HEK293T (cell line): ENCODE measurements around the gene GUK1.

Experiments
- CTCF ChIA-PET: fragments of 350-600 bp; formaldehyde crosslinking; extraction: SDS; loops from one replicate; lab custom pipeline; 2021; ENCODE audit warnings: antibody characterized with exemption, inconsistent platforms; lab: Yijun Ruan, JAX
- POLR2A ChIA-PET: fragments of 350-600 bp; formaldehyde crosslinking; extraction: SDS; loops from one replicate; lab custom pipeline; 2020; ENCODE audit warnings: antibody characterized with exemption, inconsistent platforms; lab: Yijun Ruan, JAX
- DNase-seq: peaks from one replicate; pipeline ENCODE4 v3.0.0; 2012; ENCODE audit warnings: mixed read lengths; ENCODE audit errors: extremely low spot score
- ARNT ChIP-seq: fragments of 450-650 bp; IDR thresholded peaks from 2 replicates; pipeline ENCODE4 v1.6.1; 2017; ENCODE audit warnings: mild to moderate bottlenecking
- BHLHE40 ChIP-seq: fragments of 450-650 bp; IDR thresholded peaks from 2 replicates; pipeline ENCODE4 v1.6.1; 2016; ENCODE audit warnings: mild to moderate bottlenecking, moderate library complexity, borderline replicate concordance
- CTBP1 ChIP-seq: fragments of 450-650 bp; IDR thresholded peaks from 2 replicates; pipeline ENCODE4 v1.6.1; 2016; ENCODE audit warnings: borderline replicate concordance
- ELF4 ChIP-seq: fragments of 450-650 bp; IDR thresholded peaks from 2 replicates; pipeline ENCODE4 v1.6.1; 2017; ENCODE audit warnings: antibody characterized with exemption
- FOXA1 ChIP-seq: fragments of 450-650 bp; IDR thresholded peaks from 2 replicates; pipeline ENCODE4 v1.6.1; 2016; ENCODE audit warnings: mild to moderate bottlenecking
- FOXK2 ChIP-seq: fragments of 450-650 bp; IDR thresholded peaks from 2 replicates; pipeline ENCODE4 v1.6.1; 2016; ENCODE audit warnings: mild to moderate bottlenecking
- FOXM1 ChIP-seq: fragments of 450-650 bp; IDR thresholded peaks from 2 replicates; pipeline ENCODE4 v1.6.1; 2017; ENCODE audit warnings: mild to moderate bottlenecking, borderline replicate concordance
- HDGF ChIP-seq: fragments of 450-650 bp; IDR thresholded peaks from 2 replicates; pipeline ENCODE4 v1.6.1; 2017; ENCODE audit warnings: antibody characterized with exemption, borderline replicate concordance
- L3MBTL2 ChIP-seq: fragments of 450-650 bp; conservative IDR thresholded peaks from 2 replicates; pipeline ENCODE4 v1.6.1; 2016; ENCODE audit warnings: mild to moderate bottlenecking
- LEF1 ChIP-seq: fragments of 450-650 bp; IDR thresholded peaks from 2 replicates; pipeline ENCODE4 v1.6.1; 2017; ENCODE audit warnings: mild to moderate bottlenecking, borderline replicate concordance
- NFRKB ChIP-seq: fragments of 450-650 bp; IDR thresholded peaks from 2 replicates; pipeline ENCODE4 v1.6.1; 2016; ENCODE audit warnings: mild to moderate bottlenecking, moderate library complexity
- SP1 ChIP-seq: fragments of 450-650 bp; IDR thresholded peaks from 2 replicates; pipeline ENCODE4 v1.6.1; 2017
- SUZ12 ChIP-seq: fragments of 450-650 bp; IDR thresholded peaks from 2 replicates; pipeline ENCODE4 v1.6.1; 2016; ENCODE audit warnings: mild to moderate bottlenecking
- TARDBP ChIP-seq: fragments of 450-650 bp; IDR thresholded peaks from 2 replicates; pipeline ENCODE4 v1.6.1; 2016
- ZNF384 ChIP-seq: fragments of 450-650 bp; IDR thresholded peaks from 2 replicates; pipeline ENCODE4 v1.6.1; 2016
- TF ChIP-seq, protein P1 (sequence below): fragments of 450-650 bp; IDR thresholded peaks from 2 replicates; pipeline ENCODE4 v1.6.1; 2016

The GUK1 gene

DNA sequence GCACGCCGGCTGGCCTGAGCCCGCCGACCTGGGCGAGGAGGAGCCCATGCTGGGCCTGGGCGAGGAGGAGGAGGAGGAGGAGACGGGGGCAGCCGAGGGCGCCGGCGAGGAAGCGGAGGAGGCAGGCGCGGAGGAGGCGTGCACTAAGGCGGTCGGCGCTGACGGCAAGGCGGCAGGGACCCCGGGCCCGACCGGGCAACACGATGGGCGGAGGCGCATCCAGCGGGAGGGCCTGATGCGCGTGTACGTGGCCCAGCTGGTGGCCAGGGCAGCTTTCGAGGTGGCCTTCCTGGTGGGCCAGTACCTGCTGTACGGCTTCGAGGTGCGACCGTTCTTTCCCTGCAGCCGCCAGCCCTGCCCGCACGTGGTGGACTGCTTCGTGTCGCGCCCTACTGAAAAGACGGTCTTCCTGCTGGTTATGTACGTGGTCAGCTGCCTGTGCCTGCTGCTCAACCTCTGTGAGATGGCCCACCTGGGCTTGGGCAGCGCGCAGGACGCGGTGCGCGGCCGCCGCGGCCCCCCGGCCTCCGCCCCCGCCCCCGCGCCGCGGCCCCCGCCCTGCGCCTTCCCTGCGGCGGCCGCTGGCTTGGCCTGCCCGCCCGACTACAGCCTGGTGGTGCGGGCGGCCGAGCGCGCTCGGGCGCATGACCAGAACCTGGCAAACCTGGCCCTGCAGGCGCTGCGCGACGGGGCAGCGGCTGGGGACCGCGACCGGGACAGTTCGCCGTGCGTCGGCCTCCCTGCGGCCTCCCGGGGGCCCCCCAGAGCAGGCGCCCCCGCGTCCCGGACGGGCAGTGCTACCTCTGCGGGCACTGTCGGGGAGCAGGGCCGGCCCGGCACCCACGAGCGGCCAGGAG is 18.3 kb downstream of the GUK1 start:
- CTCF ChIA-PET = no interaction called here
- POLR2A ChIA-PET = interaction anchor here (1.2 kb wide), 1 partner anchor 18 kb away, joined by 4 read pairs; the partner anchor contains the start of gene GUK1
- TF ChIP-seq ARNT (no peak), BHLHE40 (no peak), TARDBP (no peak), CTBP1 (no peak), FOXA1 (no peak), ELF4 (no peak), SP1 (no peak), L3MBTL2 (no peak), ZNF384 (no peak), FOXK2 (no peak), NFRKB (no peak), SUZ12 (no peak), HDGF (no peak), FOXM1 (no peak), LEF1 (no peak)
- TF ChIP-seq, protein P1, sequence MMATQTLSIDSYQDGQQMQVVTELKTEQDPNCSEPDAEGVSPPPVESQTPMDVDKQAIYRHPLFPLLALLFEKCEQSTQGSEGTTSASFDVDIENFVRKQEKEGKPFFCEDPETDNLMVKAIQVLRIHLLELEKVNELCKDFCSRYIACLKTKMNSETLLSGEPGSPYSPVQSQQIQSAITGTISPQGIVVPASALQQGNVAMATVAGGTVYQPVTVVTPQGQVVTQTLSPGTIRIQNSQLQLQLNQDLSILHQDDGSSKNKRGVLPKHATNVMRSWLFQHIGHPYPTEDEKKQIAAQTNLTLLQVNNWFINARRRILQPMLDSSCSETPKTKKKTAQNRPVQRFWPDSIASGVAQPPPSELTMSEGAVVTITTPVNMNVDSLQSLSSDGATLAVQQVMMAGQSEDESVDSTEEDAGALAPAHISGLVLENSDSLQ = no peak
- no peak for DNase-seq

DNA sequence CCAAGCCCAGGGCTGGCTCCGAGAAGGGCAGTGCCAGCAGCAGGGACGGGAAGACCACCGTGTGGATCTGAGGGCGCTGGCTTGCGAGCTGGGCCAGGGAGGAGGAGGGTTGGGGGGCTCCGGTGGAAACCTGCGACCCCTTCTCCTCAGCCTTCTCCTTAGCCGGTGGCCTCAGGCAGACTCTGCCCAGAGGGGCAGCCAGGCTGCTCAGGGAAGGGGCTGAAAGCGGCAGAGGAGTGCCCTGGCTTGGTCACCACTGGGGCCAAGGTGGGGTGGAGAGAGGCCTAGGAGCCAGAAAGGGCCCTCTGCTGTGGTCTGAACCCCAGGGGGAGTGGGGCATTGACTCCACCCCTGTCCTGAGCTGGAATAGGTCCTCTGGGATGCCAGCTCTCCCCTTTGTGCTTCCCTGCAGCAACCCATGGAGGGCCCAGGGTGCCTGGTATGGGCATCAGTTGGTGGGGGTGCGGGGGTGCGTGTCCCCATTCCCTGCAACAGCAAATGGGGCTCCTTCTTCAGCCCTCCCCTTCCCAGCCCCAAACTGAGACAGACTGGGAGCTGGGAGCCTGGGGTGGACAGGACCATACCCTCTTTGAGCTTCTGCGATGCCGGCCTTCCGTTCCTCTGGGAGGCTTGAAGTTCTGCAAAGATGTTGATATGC is 19.1 kb downstream of the GUK1 start:
- TF ChIP-seq BHLHE40 (no peak), ZNF384 (no peak), ELF4 (no peak), HDGF (no peak), FOXA1 (no peak)
- no peak for DNase-seq
- ChIA-PET CTCF (no interaction called here), POLR2A (interaction anchor here (1.2 kb wide), 1 partner anchor 19 kb away, joined by 4 read pairs; the partner anchor contains the start of gene GUK1)

DNA sequence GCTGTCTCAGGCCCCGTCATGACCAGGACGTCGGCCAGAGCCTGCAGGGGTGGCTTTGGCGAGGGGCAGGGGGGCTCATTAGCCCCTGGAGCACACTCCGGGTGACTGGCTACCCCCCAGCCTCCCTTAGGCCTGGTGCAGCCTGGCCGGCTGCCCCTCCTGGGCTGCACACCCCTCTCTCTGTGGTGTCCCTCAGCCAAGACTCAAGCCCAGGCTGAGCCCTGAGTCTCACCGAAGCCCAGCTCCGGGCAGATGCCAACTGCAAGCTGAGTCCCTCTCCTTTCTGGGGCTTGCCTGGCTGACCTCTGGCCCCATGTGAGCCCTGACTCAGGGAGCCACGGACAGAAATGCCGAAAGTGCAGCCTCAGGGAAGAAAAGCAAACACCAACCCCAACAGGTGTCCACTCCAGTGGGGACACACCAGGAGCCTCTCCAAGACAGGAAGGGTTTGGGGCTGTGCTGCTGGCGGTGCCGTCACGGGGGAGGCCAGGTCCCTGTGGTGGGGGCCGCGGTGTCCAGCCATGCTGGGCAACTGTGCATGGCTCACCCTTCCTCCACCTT is 20.2 kb downstream of the GUK1 start:
- DNase-seq = no peak
- TF ChIP-seq TARDBP (no peak), NFRKB (no peak)
- ChIA-PET CTCF (no interaction called here), POLR2A (no interaction called here)

DNA sequence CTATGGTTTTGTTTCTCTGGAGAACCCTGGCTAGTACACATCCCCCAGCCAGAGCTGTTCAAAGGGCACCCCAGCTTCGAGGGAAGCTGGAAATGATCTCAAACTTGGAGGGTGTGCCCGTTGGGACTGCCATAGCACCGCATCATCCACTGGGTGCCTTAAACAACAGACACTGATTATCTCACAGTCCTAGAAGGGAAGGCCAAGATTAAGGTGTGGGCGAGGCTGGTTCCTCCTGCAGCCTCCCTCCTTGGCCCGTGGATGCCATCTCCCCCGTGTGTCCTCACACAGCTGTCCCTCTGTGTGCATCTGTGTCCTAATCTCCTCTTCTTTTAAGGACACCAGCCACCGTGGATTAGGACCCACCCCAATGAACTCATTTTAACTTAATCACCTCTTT is 21.3 kb downstream of the GUK1 start:
- POLR2A ChIA-PET = interaction anchor here (1.0 kb wide), 1 partner anchor 30 kb away, joined by 4 read pairs; no protein-coding TSS in a partner anchor
- CTCF ChIA-PET = interaction anchor here (0.6 kb wide), 1 partner anchor 31 kb away, joined by 4 read pairs; no protein-coding TSS in a partner anchor
- TF ChIP-seq L3MBTL2 (no peak), FOXK2 (no peak), ELF4 (no peak), BHLHE40 (no peak), SUZ12 (no peak), LEF1 (no peak), ZNF384 (no peak), HDGF (no peak), FOXA1 (no peak), FOXM1 (no peak), CTBP1 (no peak), SP1 (no peak), TARDBP (no peak), NFRKB (no peak)
- TF ChIP-seq, protein P1 = no peak
- no peak for DNase-seq

DNA sequence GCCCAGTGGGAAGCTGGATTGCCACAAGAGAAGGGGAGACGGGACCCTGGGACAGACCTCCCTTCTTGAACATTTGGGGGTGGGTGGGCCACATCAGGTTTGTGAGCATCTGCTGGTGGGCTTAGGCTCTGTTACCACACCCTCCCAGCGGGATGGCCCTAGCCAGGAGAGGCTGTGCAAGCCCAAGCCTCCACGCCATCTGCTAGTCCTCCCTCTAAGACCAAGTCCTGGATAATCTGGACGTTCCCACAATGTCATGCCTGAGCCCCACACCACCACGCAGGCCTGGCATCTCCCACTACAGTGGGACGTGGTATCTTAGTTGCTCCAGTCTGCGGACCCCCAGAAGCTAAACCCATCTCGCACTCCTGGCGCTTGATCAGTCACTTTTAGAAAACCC is 21.8 kb downstream of the GUK1 start:
- ChIA-PET CTCF (no interaction called here), POLR2A (interaction anchor here (1.0 kb wide), 1 partner anchor 31 kb away, joined by 4 read pairs; no protein-coding TSS in a partner anchor)
- no peak for DNase-seq
- TF ChIP-seq FOXA1 (no peak), CTBP1 (no peak), FOXK2 (no peak), ELF4 (no peak), ZNF384 (no peak), SUZ12 (no peak), LEF1 (no peak), TARDBP (no peak), ARNT (no peak)

DNA sequence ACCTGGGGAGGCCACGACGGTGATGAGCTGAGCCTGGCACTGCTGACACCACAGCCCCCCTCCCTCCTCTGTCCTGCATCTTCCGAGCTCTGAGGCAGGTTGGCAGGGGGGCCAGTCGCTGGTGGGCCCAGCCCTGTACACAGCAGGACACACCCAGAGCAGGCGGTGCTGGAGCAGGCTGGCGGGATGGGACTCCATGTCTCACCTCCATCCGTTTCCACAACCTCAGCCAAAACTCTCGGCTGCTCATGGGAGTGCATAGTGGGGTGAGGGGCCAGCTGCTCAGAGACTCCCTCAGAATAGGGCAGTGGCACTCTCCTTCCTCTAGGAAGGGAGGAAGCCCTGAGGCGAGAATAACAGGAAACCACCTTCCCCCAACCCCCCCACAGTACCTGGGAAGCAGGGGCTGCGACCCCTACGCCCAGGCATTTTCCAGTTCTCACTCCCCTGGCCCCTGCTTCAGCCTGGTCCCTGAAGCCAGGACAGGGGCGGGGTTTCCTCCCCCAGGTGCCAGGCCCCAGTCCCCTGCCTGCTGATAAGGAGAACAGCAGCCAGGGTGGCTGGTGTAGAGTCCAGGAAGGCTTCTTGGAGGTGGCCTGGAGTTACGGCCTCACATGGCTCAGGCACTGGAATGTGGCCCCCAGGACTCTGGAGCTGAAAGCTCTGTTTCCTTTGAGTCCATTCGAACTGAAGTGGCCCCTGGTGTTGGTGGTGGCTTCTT is 22.4 kb downstream of the GUK1 start:
- CTCF ChIA-PET = no interaction called here
- POLR2A ChIA-PET = interaction anchor here (1.0 to 4.3 kb wide), 2 partner anchors 11 to 31 kb away, joined by 4 to 55 read pairs; partner anchors contain the start of gene GJC2
- TF ChIP-seq SUZ12 = no peak
- TF ChIP-seq, protein P1 = no peak
- TF ChIP-seq L3MBTL2 = no peak
- TF ChIP-seq FOXM1 = no peak
- no peak for TF ChIP-seq HDGF
- TF ChIP-seq ARNT = no peak
- no peak for TF ChIP-seq ZNF384
- no peak for TF ChIP-seq ELF4
- no peak for TF ChIP-seq CTBP1
- TF ChIP-seq BHLHE40 = no peak
- no peak for TF ChIP-seq NFRKB
- TF ChIP-seq LEF1 = no peak
- no peak for TF ChIP-seq FOXK2
- no peak for TF ChIP-seq TARDBP
- no peak for TF ChIP-seq SP1
- no peak for TF ChIP-seq FOXA1
- no peak for DNase-seq
